Cardiac fibroblast (primary cell): ENCODE results near the gene MCEMP1.

ENCODE experiments used
- DNase-seq, 2 donors: peaks; one replicate each; pipeline versions ENCODE4 v3.0.0 to v3.0.0-alpha.2; 2010; ENCODE audit warnings: low read depth in 2 of 2
- H3K4me3 ChIP-seq, 2 donors: replicated peaks in 1 of 2; 1 replicate in 1 of 2; 2 replicates in 1 of 2; pipeline ENCODE4 v1.5.1; 2011; ENCODE audit warnings: low read depth in 2 of 2, low read length in 2 of 2, mild to moderate bottlenecking in 2 of 2, moderate library complexity in 1 of 2
- TF ChIP-seq, protein P1 (sequence below): IDR thresholded peaks from one replicate; pipeline ENCODE4 v1.5.1; 2011; ENCODE audit warnings: low read depth, mild to moderate bottlenecking, low read length, inconsistent platforms

Gene MCEMP1

DNA sequence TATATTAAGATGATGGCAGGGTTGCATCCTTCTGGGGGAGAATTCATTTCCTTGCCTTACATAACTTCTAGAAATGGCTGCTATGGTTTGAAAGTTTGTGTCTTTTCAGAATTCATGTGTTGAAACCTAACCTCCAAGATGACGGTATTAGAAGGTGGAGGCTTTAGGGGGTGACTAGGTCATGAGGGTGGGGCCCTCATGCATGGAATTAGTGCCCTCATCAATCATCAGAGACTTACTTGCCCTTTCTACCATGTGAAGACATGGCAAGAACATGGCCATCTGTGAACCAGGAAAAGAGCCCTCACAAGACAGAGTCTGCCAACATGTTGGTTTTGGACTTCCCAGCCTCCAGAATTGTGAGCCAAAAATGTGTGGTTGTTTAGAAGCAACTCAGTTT, 39.9 kb downstream of the MCEMP1 start:
- DNase-seq, result no peak
- TF ChIP-seq, protein P1, sequence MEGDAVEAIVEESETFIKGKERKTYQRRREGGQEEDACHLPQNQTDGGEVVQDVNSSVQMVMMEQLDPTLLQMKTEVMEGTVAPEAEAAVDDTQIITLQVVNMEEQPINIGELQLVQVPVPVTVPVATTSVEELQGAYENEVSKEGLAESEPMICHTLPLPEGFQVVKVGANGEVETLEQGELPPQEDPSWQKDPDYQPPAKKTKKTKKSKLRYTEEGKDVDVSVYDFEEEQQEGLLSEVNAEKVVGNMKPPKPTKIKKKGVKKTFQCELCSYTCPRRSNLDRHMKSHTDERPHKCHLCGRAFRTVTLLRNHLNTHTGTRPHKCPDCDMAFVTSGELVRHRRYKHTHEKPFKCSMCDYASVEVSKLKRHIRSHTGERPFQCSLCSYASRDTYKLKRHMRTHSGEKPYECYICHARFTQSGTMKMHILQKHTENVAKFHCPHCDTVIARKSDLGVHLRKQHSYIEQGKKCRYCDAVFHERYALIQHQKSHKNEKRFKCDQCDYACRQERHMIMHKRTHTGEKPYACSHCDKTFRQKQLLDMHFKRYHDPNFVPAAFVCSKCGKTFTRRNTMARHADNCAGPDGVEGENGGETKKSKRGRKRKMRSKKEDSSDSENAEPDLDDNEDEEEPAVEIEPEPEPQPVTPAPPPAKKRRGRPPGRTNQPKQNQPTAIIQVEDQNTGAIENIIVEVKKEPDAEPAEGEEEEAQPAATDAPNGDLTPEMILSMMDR, result no peak
- H3K4me3 ChIP-seq, result no peak overlapping the region

DNA sequence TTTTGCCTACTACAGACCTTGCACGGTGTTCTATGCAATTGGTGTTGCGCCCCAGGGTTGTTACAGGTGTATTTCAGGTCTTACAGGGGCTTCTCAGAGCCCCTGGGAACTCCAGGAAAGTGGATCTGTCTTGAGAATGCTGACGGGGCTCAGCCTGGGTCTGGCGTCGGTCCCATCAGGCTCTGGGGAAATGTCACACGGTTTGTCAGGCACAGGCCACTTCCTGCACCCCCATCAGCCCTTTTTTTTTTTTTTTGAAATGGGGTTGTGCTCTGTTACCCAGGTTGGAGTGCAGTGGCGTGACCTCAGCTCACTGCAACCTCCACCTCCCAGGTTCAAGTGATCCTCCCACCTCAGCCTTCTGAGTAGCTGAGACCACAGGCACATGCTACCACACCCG, 41.8 kb downstream of the MCEMP1 start:
- TF ChIP-seq, protein P1, result no peak
- H3K4me3 ChIP-seq, result no peak overlapping the region
- DNase-seq, result no peak

DNA sequence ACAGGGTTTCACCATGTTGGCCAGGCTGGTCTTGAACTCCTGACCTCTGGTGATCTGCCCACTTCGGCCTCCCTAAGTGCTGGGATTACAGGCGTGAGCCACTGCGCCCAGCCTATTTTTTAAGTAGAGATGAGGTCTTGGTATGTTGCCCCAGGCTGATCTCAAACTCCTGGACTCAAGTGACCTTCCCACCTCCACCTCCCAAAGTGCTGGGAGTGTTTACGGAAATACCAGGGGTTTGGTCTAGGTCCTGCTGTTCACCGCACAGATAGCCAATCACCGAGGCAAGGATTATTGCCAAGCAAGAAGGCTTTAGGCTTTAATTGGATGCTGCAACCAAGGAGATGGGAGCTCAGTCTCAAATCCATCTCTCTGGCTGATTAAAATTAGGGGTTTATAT, 43.5 kb downstream of the MCEMP1 start:
- TF ChIP-seq, protein P1, result no peak
- DNase-seq, result no peak
- no peak overlapping the region for H3K4me3 ChIP-seq

DNA sequence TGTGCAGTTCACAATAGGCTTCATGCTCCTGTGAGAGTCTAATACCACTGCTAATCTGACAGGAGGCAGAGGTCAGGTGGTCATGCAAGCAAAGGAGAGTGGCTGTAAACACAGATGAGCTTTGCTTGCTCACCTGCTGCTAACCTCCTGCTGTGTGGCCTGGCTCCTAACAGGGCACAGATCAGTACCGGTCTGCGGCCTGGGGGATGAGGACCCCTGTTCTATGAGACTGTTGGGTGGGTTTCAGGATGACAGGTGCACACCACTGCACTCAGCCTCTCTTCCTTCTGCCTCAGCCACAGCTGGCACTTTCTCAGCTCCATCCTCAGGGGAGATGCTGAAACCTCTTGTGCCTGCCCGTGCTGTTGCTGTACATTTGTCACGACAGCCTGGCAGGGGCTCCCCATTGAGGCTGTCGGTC, 45.4 kb downstream of the MCEMP1 start:
- H3K4me3 ChIP-seq, result no peak overlapping the region
- DNase-seq, result no peak
- TF ChIP-seq, protein P1, result no peak

DNA sequence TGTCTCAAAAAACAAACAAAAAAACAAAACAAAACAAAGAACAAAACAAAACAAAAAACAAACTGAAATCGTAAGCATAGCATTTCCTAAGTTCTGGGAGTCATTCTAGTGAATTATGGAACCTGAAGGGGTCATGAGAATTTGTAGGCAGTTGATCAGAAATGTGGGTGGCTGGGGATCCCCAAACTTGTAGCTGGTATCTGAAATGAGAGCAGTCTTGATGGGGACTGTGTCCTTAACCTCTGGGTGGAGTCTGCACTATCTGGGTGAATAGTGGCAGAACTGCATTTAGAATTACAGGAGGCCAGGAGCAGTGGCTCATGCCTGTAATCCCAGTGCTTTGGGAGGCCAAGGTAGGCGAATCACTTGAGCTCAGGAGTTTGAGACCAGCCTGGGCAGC, 48.9 kb downstream of the MCEMP1 start:
- no peak for DNase-seq
- no peak overlapping the region for H3K4me3 ChIP-seq
- TF ChIP-seq, protein P1, result no peak

DNA sequence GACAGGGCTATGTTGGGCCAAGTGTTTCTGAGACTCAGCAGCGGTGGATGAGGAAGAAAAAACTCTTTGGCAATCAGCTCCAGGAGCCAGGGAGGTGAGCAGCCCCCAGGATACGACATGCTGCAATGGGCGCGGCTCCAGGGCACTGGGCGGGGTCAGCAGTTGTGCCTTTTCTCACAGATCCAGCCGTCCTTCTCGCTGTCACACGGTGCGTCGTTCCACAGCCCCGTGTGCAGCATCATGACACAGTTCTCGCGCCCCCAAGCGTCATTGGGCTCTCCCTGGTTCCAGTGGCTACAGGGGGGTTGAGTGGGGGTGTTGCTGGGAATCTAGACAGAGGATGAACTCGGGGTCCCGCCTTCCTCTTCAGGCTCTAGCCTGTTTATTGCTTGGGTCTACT, 52.3 kb downstream of the MCEMP1 start:
- no peak for DNase-seq
- TF ChIP-seq, protein P1, result no peak

More for the DNA sequence above, 52.3 kb downstream of the MCEMP1 start:
- H3K4me3 ChIP-seq, result no peak overlapping the region
